Epithelial cell of proximal tubule (primary cell): ENCODE measurements around the gene ZNF592. TPM values are rescaled to one million over a fixed set of nuclear protein-coding genes. Genes with fewer than 3 reads are reported as not detected.

Experiments
- DNase-seq: peaks from one replicate; pipeline ENCODE4 v3.0.0-alpha.2; 2011; ENCODE audit warnings: low read depth
- H3K4me3 ChIP-seq: 2 replicates; pipeline ENCODE4 v1.5.1; 2011; ENCODE audit warnings: low read depth, mild to moderate bottlenecking, low read length
- CTCF ChIP-seq: conservative IDR thresholded peaks from 2 replicates; pipeline ENCODE4 v1.5.1; 2012; ENCODE audit warnings: low read depth, mild to moderate bottlenecking, low read length
- total RNA-seq: library from RNA; depleted of rRNA; stranded (reverse); fragments of >200 nt; gene quantifications from 2 replicates; pipeline ENCODE4 v1.2.3, GENCODE V29; 2015

ZNF592 gene
- total RNA-seq, 1 donor from 2014 or later = 8.2 TPM

DNA sequence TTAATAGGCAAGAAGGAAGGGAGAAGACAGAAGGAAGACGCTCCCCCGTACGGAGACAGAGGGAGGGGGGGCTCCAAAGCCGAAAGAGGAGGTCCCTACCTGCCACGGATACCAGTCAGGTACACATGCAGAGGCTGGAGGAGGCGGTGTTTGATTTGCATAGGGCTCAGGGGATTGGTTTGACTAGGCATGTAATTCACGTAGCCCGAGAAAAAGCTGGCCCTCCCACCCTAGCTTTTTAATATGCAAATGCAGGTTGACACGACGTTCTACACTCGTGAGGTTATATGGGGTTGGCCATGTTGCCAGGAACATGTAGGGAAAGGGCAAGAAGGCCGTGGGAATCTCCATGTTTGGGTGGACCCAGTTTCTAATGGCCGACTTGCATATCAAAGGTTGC, 29.8 kb downstream of the ZNF592 start:
- H3K4me3 ChIP-seq = no peak overlapping the region
- no peak for DNase-seq
- TF ChIP-seq CTCF = no peak

DNA sequence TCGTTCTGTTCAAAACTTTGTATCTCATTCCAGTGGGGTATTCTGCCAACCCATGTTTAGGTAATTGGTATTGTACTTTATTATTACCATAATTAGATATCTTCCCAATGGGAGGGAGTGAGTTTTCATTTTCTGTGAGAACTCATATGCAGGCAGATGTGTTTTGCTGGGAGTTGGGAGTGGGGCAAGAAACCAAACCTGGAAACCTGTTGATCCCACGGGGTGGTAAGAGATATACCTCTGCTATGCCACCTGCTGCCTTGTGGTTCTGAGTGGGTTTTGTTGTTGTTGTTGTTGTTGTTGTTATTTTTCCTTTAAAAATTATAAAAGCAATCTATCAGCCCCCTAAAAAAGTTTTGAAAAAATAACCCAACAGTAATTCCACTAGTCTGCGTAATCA, 32.1 kb downstream of the ZNF592 start:
- DNase-seq = no peak
- H3K4me3 ChIP-seq = no peak overlapping the region
- no peak for TF ChIP-seq CTCF

DNA sequence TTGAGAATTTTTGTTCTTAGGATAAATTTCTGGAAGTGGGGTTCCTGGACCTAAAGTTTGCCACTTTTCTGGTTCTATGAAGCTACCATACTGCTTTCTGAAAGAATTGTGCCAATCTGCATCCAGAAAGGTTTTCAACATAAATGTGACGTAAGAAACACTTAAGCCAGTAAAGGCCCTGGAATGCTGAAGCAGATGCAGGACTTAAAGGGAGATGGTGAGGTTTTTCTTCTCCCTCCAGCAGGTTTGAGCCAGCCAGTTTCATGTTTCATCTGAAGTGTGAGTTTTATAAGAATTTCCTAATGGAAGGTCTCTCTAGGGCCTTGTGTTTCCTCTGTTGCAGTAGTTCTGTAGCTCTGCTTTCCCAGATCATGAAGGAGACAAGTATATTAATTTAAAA, 33.1 kb downstream of the ZNF592 start:
- no peak for DNase-seq
- no peak overlapping the region for H3K4me3 ChIP-seq
- no peak for TF ChIP-seq CTCF

- no peak overlapping the region for H3K4me3 ChIP-seq
- DNase-seq = no peak
- no peak for TF ChIP-seq CTCF
These were observed 34.0 kb downstream of the ZNF592 start for GRCh38 chr15:84782346-84782745.

- DNase-seq = no peak
- no peak overlapping the region for H3K4me3 ChIP-seq
- no peak for TF ChIP-seq CTCF
These were observed 35.3 kb downstream of the ZNF592 start for GRCh38 chr15:84783493-84784251.

DNA sequence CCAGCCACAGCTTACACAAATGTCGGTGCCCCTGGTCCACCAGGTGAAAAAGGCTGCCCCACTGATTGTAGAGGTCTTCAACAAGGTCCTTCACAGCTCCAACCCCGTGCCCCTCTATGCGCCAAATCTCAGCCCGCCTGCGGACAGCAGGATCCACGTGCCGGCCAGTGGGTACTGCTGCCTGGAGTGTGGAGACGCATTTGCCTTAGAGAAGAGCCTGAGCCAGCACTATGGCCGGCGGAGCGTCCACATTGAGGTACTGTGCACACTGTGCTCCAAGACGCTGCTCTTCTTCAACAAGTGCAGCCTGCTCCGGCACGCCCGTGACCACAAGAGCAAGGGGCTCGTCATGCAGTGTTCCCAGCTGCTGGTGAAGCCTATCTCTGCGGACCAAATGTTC, 35.9 kb downstream of the ZNF592 start:
- H3K4me3 ChIP-seq = no peak overlapping the region
- TF ChIP-seq CTCF = no peak
- DNase-seq = no peak

DNA sequence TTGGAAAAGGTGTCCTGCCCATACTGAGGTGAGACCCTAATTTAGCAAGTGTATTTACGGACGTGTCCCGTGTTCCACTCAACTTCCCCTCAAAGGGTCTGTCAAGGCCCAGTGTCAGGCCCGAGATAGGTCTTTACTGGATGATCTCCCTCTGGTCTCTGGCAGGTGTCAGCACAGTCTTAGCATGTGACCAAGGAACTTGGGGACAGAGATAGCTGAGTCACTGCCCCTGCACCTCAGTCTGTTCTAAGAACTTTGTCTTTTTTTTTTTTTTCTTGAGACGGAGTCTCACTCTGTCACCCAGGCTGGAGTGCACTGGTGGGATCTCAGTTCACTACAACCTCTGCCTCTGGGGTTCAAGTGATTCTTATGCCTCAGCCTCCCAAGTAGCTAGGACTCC, 36.7 kb downstream of the ZNF592 start:
- TF ChIP-seq CTCF = no peak

More for the DNA sequence above, 36.7 kb downstream of the ZNF592 start:
- no peak overlapping the region for H3K4me3 ChIP-seq
- DNase-seq = no peak
